Measurements from ENCODE around the gene PROK1. TPM values are rescaled to one million over a fixed set of nuclear protein-coding genes. Genes with fewer than 3 reads are reported as not detected.

Gene PROK1
- total RNA-seq, 1 experiment from 2014 or later = not detected

DNA sequence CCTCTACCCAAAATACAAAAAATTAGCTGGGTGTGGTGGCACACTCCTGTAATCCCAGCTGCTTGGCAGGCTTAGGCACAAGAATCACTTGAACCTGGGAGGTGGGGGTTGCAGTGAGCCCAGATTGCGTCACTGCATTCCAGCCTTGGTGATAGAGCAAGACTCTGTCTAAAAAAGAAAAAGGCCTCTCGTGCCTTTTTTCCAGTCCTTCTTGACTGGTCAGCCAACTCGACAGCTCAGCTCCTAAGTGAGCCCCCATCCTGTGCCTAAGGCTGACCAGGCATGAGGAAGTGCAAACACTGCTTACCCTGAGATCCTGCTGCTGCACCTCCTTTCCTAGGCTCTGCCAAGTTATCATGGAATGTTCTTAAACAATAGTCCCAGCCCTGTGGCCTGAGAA lies 10.1 kb upstream of the PROK1 start:
- ChIA-PET POLR2A (no interaction called here), CTCF (no interaction called here)
- Histone ChIP-seq H3K27me3 (replicated peaks; ENCODE audit: control insufficient read depth, insufficient read depth, low read length) (no peaks in the 10 kb centered on the region), H3K4me1 (peaks cover 19% of the 10 kb centered on the region), H3K4me3 (ENCODE audit: low read depth, low read length) (no peak overlapping the region), H3K36me3 (ENCODE audit: control insufficient read depth, insufficient read depth, low read length) (no peaks in the 10 kb centered on the region), H3K9me3 (no peaks in the 10 kb centered on the region)
- H3K36me3 Mint-ChIP-seq (ENCODE audit: insufficient read depth, unreplicated experiment) = no peaks in the 10 kb centered on the region
- no TSS peak for BruUV-seq (replicated peaks)
- H3K27ac Mint-ChIP-seq (ENCODE audit: unreplicated experiment) = no peak overlapping the region
- TF ChIP-seq, protein P1, sequence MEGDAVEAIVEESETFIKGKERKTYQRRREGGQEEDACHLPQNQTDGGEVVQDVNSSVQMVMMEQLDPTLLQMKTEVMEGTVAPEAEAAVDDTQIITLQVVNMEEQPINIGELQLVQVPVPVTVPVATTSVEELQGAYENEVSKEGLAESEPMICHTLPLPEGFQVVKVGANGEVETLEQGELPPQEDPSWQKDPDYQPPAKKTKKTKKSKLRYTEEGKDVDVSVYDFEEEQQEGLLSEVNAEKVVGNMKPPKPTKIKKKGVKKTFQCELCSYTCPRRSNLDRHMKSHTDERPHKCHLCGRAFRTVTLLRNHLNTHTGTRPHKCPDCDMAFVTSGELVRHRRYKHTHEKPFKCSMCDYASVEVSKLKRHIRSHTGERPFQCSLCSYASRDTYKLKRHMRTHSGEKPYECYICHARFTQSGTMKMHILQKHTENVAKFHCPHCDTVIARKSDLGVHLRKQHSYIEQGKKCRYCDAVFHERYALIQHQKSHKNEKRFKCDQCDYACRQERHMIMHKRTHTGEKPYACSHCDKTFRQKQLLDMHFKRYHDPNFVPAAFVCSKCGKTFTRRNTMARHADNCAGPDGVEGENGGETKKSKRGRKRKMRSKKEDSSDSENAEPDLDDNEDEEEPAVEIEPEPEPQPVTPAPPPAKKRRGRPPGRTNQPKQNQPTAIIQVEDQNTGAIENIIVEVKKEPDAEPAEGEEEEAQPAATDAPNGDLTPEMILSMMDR (IDR thresholded peaks at IDR 0.05; ENCODE audit: insufficient read depth in 1 of 2, low read depth in 1 of 2, low read length in 1 of 2, severe bottlenecking in 1 of 2, unreplicated experiment in 1 of 2) = no peak
- no peaks in the 10 kb centered on the region for H3K27me3 Mint-ChIP-seq (ENCODE audit: insufficient read depth, unreplicated experiment)
- no peak for DNase-seq
- no peak overlapping the region for H3K4me3 Mint-ChIP-seq (ENCODE audit: unreplicated experiment)
- H3K4me1 Mint-ChIP-seq (ENCODE audit: low read depth, unreplicated experiment) = peaks cover 19% of the 10 kb centered on the region
- intact Hi-C loops (cut with micrococcal nuclease; ENCODE audit: unreplicated experiment) = no loop called here
- no peaks in the 10 kb centered on the region for H3K9me3 Mint-ChIP-seq (ENCODE audit: unreplicated experiment)

DNA sequence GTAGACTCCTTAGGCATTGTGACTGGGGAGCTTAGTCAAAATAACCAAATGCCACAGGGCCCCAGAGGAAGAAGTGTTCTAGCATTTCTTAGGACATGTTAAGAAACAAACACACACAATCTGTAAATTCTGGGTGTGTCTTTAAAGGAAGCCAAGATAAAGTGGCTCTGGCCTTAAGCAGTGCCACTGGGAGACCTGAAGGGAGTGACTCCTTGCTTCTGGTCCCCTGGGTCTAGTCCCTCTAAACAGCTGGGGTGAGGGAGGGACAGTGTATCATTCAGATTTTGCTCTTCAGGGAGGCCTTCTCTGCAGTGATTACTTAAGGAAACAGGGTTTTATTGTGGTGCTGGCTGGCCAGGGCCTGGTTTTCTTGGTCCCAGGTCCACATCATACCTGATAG lies 9.1 kb upstream of the PROK1 start:
- Histone ChIP-seq H3K9me3 (no peaks in the 10 kb centered on the region), H3K36me3 (ENCODE audit: control insufficient read depth, insufficient read depth, low read length) (no peaks in the 10 kb centered on the region), H3K4me3 (ENCODE audit: low read depth, low read length) (no peak overlapping the region), H3K4me1 (peaks cover 9% of the 10 kb centered on the region), H3K27me3 (replicated peaks; ENCODE audit: control insufficient read depth, insufficient read depth, low read length) (no peaks in the 10 kb centered on the region)
- ChIA-PET CTCF (no interaction called here), POLR2A (no interaction called here)
- Mint-ChIP-seq H3K9me3 (ENCODE audit: unreplicated experiment) (no peaks in the 10 kb centered on the region), H3K27ac (ENCODE audit: unreplicated experiment) (no peak overlapping the region), H3K4me1 (ENCODE audit: low read depth, unreplicated experiment) (peaks cover 11% of the 10 kb centered on the region), H3K27me3 (ENCODE audit: insufficient read depth, unreplicated experiment) (no peaks in the 10 kb centered on the region), H3K36me3 (ENCODE audit: insufficient read depth, unreplicated experiment) (no peaks in the 10 kb centered on the region), H3K4me3 (ENCODE audit: unreplicated experiment) (no peak overlapping the region)
- no peak for DNase-seq
- TF ChIP-seq, protein P1 (IDR thresholded peaks at IDR 0.05; ENCODE audit: insufficient read depth in 1 of 2, low read depth in 1 of 2, low read length in 1 of 2, severe bottlenecking in 1 of 2, unreplicated experiment in 1 of 2) = no peak
- intact Hi-C loops (cut with micrococcal nuclease; ENCODE audit: unreplicated experiment) = no loop called here
- BruUV-seq (replicated peaks) = no TSS peak

DNA sequence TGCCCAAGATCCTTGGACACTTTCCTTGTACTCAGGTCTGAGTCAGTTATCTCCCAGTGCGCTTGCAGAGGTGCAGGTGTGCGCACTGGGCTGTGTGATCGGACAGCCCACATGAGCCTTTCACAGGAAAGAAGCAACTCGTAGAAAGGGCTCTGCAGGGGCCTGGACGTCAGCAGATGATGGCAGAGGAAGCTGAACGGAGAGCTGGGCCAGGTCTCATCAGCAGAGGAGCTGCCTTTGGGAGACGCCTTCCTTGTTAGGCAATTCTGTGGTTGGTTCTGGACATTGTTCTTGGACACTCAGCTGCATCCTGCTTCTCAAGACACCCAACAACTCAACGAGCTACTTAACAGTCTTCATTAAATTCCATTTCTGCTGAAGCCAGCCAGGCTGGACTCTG lies 7.5 kb upstream of the PROK1 start:
- Histone ChIP-seq H3K27me3 (replicated peaks; ENCODE audit: control insufficient read depth, insufficient read depth, low read length) (no peaks in the 10 kb centered on the region), H3K36me3 (ENCODE audit: control insufficient read depth, insufficient read depth, low read length) (no peaks in the 10 kb centered on the region), H3K9me3 (no peaks in the 10 kb centered on the region), H3K4me1 (no peaks in the 10 kb centered on the region), H3K4me3 (ENCODE audit: low read depth, low read length) (no peak overlapping the region)
- H3K27me3 Mint-ChIP-seq (ENCODE audit: insufficient read depth, unreplicated experiment) = no peaks in the 10 kb centered on the region
- H3K4me1 Mint-ChIP-seq (ENCODE audit: low read depth, unreplicated experiment) = no peaks in the 10 kb centered on the region
- H3K27ac Mint-ChIP-seq (ENCODE audit: unreplicated experiment) = no peak overlapping the region
- H3K9me3 Mint-ChIP-seq (ENCODE audit: unreplicated experiment) = no peaks in the 10 kb centered on the region
- intact Hi-C loops (cut with micrococcal nuclease; ENCODE audit: unreplicated experiment) = no loop called here
- ChIA-PET CTCF (interaction anchor here (0.5 to 1.6 kb wide), 2 partner anchors 31 to 38 kb away, joined by 3 to 5 read pairs; no protein-coding TSS in a partner anchor), POLR2A (no interaction called here)
- no peak for DNase-seq
- TF ChIP-seq, protein P1 (IDR thresholded peaks at IDR 0.05; ENCODE audit: insufficient read depth in 1 of 2, low read depth in 1 of 2, low read length in 1 of 2, severe bottlenecking in 1 of 2, unreplicated experiment in 1 of 2) = no peak
- no peaks in the 10 kb centered on the region for H3K36me3 Mint-ChIP-seq (ENCODE audit: insufficient read depth, unreplicated experiment)
- no peak overlapping the region for H3K4me3 Mint-ChIP-seq (ENCODE audit: unreplicated experiment)
- BruUV-seq (replicated peaks) = no TSS peak

Data from Caco-2 (cell line).